Karpas-422 (cell line): Measurements from ENCODE around the gene SUPT3H. TPM values are rescaled to one million over a fixed set of nuclear protein-coding genes. Genes with fewer than 3 reads are reported as not detected.

Experiments
- DNase-seq: peaks from one replicate; pipeline ENCODE4 v3.0.0-alpha.2; 2015
- H2AFZ ChIP-seq: fragments of 200-600 bp; sonication (generic); 2 replicates; pipeline ENCODE4 v1.6.1; 2014; ENCODE audit warnings: antibody characterized with exemption, low read length, mixed read lengths
- H3K27ac ChIP-seq: fragments of 200-600 bp; sonication (generic); 2 replicates; pipeline ENCODE4 v1.5.1; 2014; ENCODE audit warnings: mild to moderate bottlenecking, low read length, moderate library complexity
- H3K27me3 ChIP-seq: fragments of 200-600 bp; sonication (generic); 2 replicates; pipeline ENCODE4 v1.6.1; 2014; ENCODE audit warnings: low read length, mixed read lengths
- H3K36me3 ChIP-seq: fragments of 200-600 bp; sonication (generic); 2 replicates; pipeline ENCODE4 v1.6.1; 2014; ENCODE audit warnings: low read length, mixed read lengths; ENCODE audit not compliant: insufficient read depth
- H3K4me1 ChIP-seq: fragments of 200-600 bp; sonication (generic); 2 replicates; pipeline ENCODE4 v1.6.1; 2014; ENCODE audit warnings: mild to moderate bottlenecking, low read length, mixed read lengths
- H3K4me2 ChIP-seq: fragments of 200-600 bp; sonication (generic); 2 replicates; pipeline ENCODE4 v1.6.1; 2014; ENCODE audit warnings: low read length, low read depth, mild to moderate bottlenecking; ENCODE audit not compliant: poor library complexity, severe bottlenecking
- H3K4me3 ChIP-seq: fragments of 200-600 bp; sonication (generic); 2 replicates; pipeline ENCODE4 v1.5.1; 2014; ENCODE audit warnings: mild to moderate bottlenecking, antibody characterized with exemption, low read length, mixed read lengths
- H3K79me2 ChIP-seq: fragments of 200-600 bp; sonication (generic); 2 replicates; pipeline ENCODE4 v1.6.1; 2014; ENCODE audit warnings: mild to moderate bottlenecking, low read length, mixed read lengths
- H3K9ac ChIP-seq: fragments of 200-600 bp; sonication (generic); 2 replicates; pipeline ENCODE4 v1.6.0; 2014; ENCODE audit warnings: low read length
- H3K9me2 ChIP-seq: fragments of 200-600 bp; sonication (generic), shearing (Covaris generic); replicated peaks from 2 replicates; pipeline ENCODE4 v1.6.0; 2014; ENCODE audit warnings: mild to moderate bottlenecking, low read length, moderate library complexity; ENCODE audit not compliant: insufficient read depth
- H3K9me3 ChIP-seq: fragments of 300-700, 200-600 bp; sonication (generic); 2 replicates; pipeline ENCODE4 v1.6.1; 2014; ENCODE audit warnings: low read length, mixed read lengths
- H4K20me1 ChIP-seq: fragments of 200-600 bp; sonication (generic); 2 replicates; pipeline ENCODE4 v1.6.1; 2014; ENCODE audit warnings: mild to moderate bottlenecking, antibody characterized with exemption, low read length, low read depth; ENCODE audit not compliant: insufficient read depth
- total RNA-seq: library from RNA; depleted of rRNA; stranded (reverse); fragments of >200 nt; shearing (Covaris generic); gene quantifications from 2 replicates; pipeline ENCODE4 v1.2.3, GENCODE V29; 2014; ENCODE audit warnings: low replicate concordance

The SUPT3H gene
- total RNA-seq, 1 experiment from 2014 or later = 2.6 TPM

- Histone ChIP-seq H3K9me2 (no peaks in the 10 kb centered on the region), H3K79me2 (no peaks in the 10 kb centered on the region), H3K9me3 (no peaks in the 10 kb centered on the region), H2AFZ (no peak overlapping the region), H3K4me3 (no peak overlapping the region), H3K4me1 (no peaks in the 10 kb centered on the region), H3K27ac (no peak overlapping the region), H3K4me2 (no peak overlapping the region), H3K9ac (no peak overlapping the region), H4K20me1 (no peaks in the 10 kb centered on the region), H3K27me3 (no peaks in the 10 kb centered on the region), H3K36me3 (no peaks in the 10 kb centered on the region)
- no peak for DNase-seq
Observed at GRCh38 chr6:44974511-44974910, 403.2 kb downstream of the SUPT3H start.

- no peaks in the 10 kb centered on the region for H3K36me3 ChIP-seq
- no peak overlapping the region for H3K27ac ChIP-seq
- H3K9me2 ChIP-seq = no peaks in the 10 kb centered on the region
- no peaks in the 10 kb centered on the region for H3K9me3 ChIP-seq
- no peaks in the 10 kb centered on the region for H3K4me1 ChIP-seq
- no peak overlapping the region for H3K4me2 ChIP-seq
- no peaks in the 10 kb centered on the region for H3K27me3 ChIP-seq
- no peaks in the 10 kb centered on the region for H4K20me1 ChIP-seq
- no peaks in the 10 kb centered on the region for H3K79me2 ChIP-seq
- no peak for DNase-seq
- H2AFZ ChIP-seq = no peak overlapping the region
- H3K9ac ChIP-seq = no peak overlapping the region
- no peak overlapping the region for H3K4me3 ChIP-seq
Observed at GRCh38 chr6:44972709-44973108, 405.0 kb downstream of the SUPT3H start.

GRCh38 chr6:44969446-44970185 lies 408.1 kb downstream of the SUPT3H start:
- no peaks in the 10 kb centered on the region for H3K9me2 ChIP-seq
- no peak overlapping the region for H3K9ac ChIP-seq
- H3K79me2 ChIP-seq = no peaks in the 10 kb centered on the region
- H3K9me3 ChIP-seq = no peaks in the 10 kb centered on the region
- H2AFZ ChIP-seq = no peak overlapping the region
- no peaks in the 10 kb centered on the region for H3K4me1 ChIP-seq
- H3K4me2 ChIP-seq = no peak overlapping the region
- no peak overlapping the region for H3K4me3 ChIP-seq
- no peaks in the 10 kb centered on the region for H3K27me3 ChIP-seq
- no peaks in the 10 kb centered on the region for H3K36me3 ChIP-seq
- H3K27ac ChIP-seq = no peak overlapping the region
- H4K20me1 ChIP-seq = no peaks in the 10 kb centered on the region
- DNase-seq = no peak

GRCh38 chr6:44967481-44967880 lies 410.3 kb downstream of the SUPT3H start:
- Histone ChIP-seq H3K4me1 (no peaks in the 10 kb centered on the region), H3K9me2 (no peaks in the 10 kb centered on the region), H3K9me3 (no peaks in the 10 kb centered on the region), H4K20me1 (no peaks in the 10 kb centered on the region), H3K27me3 (no peaks in the 10 kb centered on the region), H3K4me2 (no peak overlapping the region), H3K9ac (no peak overlapping the region), H3K27ac (no peak overlapping the region), H2AFZ (no peak overlapping the region), H3K4me3 (no peak overlapping the region), H3K36me3 (no peaks in the 10 kb centered on the region), H3K79me2 (no peaks in the 10 kb centered on the region)
- no peak for DNase-seq

- Histone ChIP-seq H3K27ac (no peak overlapping the region), H3K4me3 (no peak overlapping the region), H3K36me3 (no peaks in the 10 kb centered on the region), H3K9ac (no peak overlapping the region), H3K27me3 (no peaks in the 10 kb centered on the region), H3K9me2 (no peaks in the 10 kb centered on the region), H3K79me2 (no peaks in the 10 kb centered on the region), H3K4me1 (no peaks in the 10 kb centered on the region), H4K20me1 (no peaks in the 10 kb centered on the region), H3K9me3 (no peaks in the 10 kb centered on the region), H3K4me2 (no peak overlapping the region), H2AFZ (no peak overlapping the region)
- no peak for DNase-seq
Observed at GRCh38 chr6:44966449-44967092, 411.2 kb downstream of the SUPT3H start.

GRCh38 chr6:44965708-44966107 lies 412.0 kb downstream of the SUPT3H start:
- Histone ChIP-seq H3K36me3 (no peaks in the 10 kb centered on the region), H3K4me2 (no peak overlapping the region), H3K27me3 (no peaks in the 10 kb centered on the region), H2AFZ (no peak overlapping the region), H3K9me3 (no peaks in the 10 kb centered on the region), H3K4me1 (no peaks in the 10 kb centered on the region), H3K4me3 (no peak overlapping the region), H3K9me2 (no peaks in the 10 kb centered on the region), H4K20me1 (no peaks in the 10 kb centered on the region), H3K9ac (no peak overlapping the region), H3K27ac (no peak overlapping the region), H3K79me2 (no peaks in the 10 kb centered on the region)
- no peak for DNase-seq

GRCh38 chr6:44960898-44961297 lies 416.8 kb downstream of the SUPT3H start:
- no peaks in the 10 kb centered on the region for H3K36me3 ChIP-seq
- no peak for DNase-seq
- no peaks in the 10 kb centered on the region for H3K4me1 ChIP-seq
- no peaks in the 10 kb centered on the region for H4K20me1 ChIP-seq
- no peak overlapping the region for H3K4me2 ChIP-seq
- no peaks in the 10 kb centered on the region for H3K9me3 ChIP-seq
- no peak overlapping the region for H3K9ac ChIP-seq
- no peaks in the 10 kb centered on the region for H3K27me3 ChIP-seq
- no peaks in the 10 kb centered on the region for H3K9me2 ChIP-seq
- H2AFZ ChIP-seq = no peak overlapping the region
- H3K27ac ChIP-seq = no peak overlapping the region
- H3K79me2 ChIP-seq = no peaks in the 10 kb centered on the region
- no peak overlapping the region for H3K4me3 ChIP-seq

- Histone ChIP-seq H3K4me2 (no peak overlapping the region), H3K4me3 (no peak overlapping the region), H3K9me2 (no peaks in the 10 kb centered on the region), H3K79me2 (no peaks in the 10 kb centered on the region), H2AFZ (no peak overlapping the region), H3K27me3 (no peaks in the 10 kb centered on the region), H3K27ac (no peak overlapping the region), H3K9ac (no peak overlapping the region), H3K4me1 (no peaks in the 10 kb centered on the region), H3K36me3 (no peaks in the 10 kb centered on the region), H3K9me3 (no peaks in the 10 kb centered on the region), H4K20me1 (no peaks in the 10 kb centered on the region)
- no peak for DNase-seq
Observed at GRCh38 chr6:44959651-44960050, 418.1 kb downstream of the SUPT3H start.
